Endodermal cell (in vitro differentiated cells): ENCODE results near the gene SORCS2. TPM values are rescaled to one million over a fixed set of nuclear protein-coding genes. Genes with fewer than 3 reads are reported as not detected.

Experiments used
- DNase-seq: peaks from one replicate; pipeline ENCODE4 v3.0.0-alpha.2; 2017
- H3K27ac ChIP-seq: 2 replicates; pipeline ENCODE4 v1.5.1; 2013; ENCODE audit warnings: mild to moderate bottlenecking, low read depth, low read length, moderate library complexity
- H3K27me3 ChIP-seq: 2 replicates; pipeline ENCODE4 v1.6.1; 2013; ENCODE audit warnings: mild to moderate bottlenecking, low read length, moderate library complexity; ENCODE audit not compliant: insufficient read depth, control insufficient read depth, poor library complexity, severe bottlenecking
- H3K36me3 ChIP-seq: 2 replicates; pipeline ENCODE4 v1.7.0; 2013; ENCODE audit warnings: mild to moderate bottlenecking, low read length, moderate library complexity; ENCODE audit not compliant: control insufficient read depth, insufficient read depth
- H3K4me1 ChIP-seq: one replicate; pipeline ENCODE4 v1.7.0; 2013; ENCODE audit warnings: low read length; ENCODE audit not compliant: control insufficient read depth, insufficient read depth
- H3K4me3 ChIP-seq: 2 replicates; pipeline ENCODE4 v1.5.1; 2013; ENCODE audit warnings: mild to moderate bottlenecking, low read length, moderate library complexity
- H3K9ac ChIP-seq: 2 replicates; pipeline ENCODE4 v1.6.1; 2013; ENCODE audit warnings: mild to moderate bottlenecking, low read length, moderate library complexity; ENCODE audit not compliant: poor library complexity, severe bottlenecking; ENCODE audit errors: extremely low read depth
- H3K9me3 ChIP-seq: 2 replicates; pipeline ENCODE4 v1.6.1; 2013; ENCODE audit warnings: mild to moderate bottlenecking, low read length, moderate library complexity; ENCODE audit not compliant: control insufficient read depth
- H3K27ac Mint-ChIP-seq: 2 replicates; pipeline ENCODE4 v1.8.0; 2020; ENCODE audit warnings: mixed read lengths
- H3K27me3 Mint-ChIP-seq: 2 replicates; pipeline ENCODE4 v1.8.0; 2021; ENCODE audit warnings: mild to moderate bottlenecking, mixed read lengths; ENCODE audit not compliant: insufficient read depth
- H3K36me3 Mint-ChIP-seq: 2 replicates; pipeline ENCODE4 v1.8.0; 2020; ENCODE audit warnings: low read depth, mixed read lengths
- H3K4me1 Mint-ChIP-seq: 2 replicates; pipeline ENCODE4 v1.8.0; 2020; ENCODE audit warnings: mixed read lengths
- H3K4me3 Mint-ChIP-seq: 2 replicates; pipeline ENCODE4 v1.8.0; 2020; ENCODE audit warnings: mild to moderate bottlenecking, moderate library complexity, mixed read lengths
- H3K9me3 Mint-ChIP-seq: 2 replicates; pipeline ENCODE4 v1.8.0; 2020; ENCODE audit warnings: mild to moderate bottlenecking, mixed read lengths
- WGBS, 2 experiments: methylation state at CpG; one replicate each; pipeline versions ENCODE4 v1.1.5 to v1.1.7; 2013; ENCODE audit warnings: missing lambda C conversion rate in 2 of 2, mixed read lengths in 1 of 2; ENCODE audit not compliant: insufficient coverage in 1 of 2, insufficient read length in 1 of 2; 5-methylcytosine and 5-hydroxymethylcytosine counted together
- total RNA-seq, 2 donors: library from RNA; stranded (reverse); fragmentation: NEBNext Ultra II Directional in 1 of 2; extraction: Animal tissue kit (Norgen Biotek cat#: 25700) in 1 of 2; gene quantifications; 2 replicates in 1 of 2; 3 replicates in 1 of 2; pipeline ENCODE4 v1.2.1, GENCODE V29; 2021
- TF ChIP-seq, protein P1 (sequence below): fragments of 200-600 bp; sonication (generic); conservative IDR thresholded peaks from 2 replicates; pipeline ENCODE4 v1.5.0; 2021; ENCODE audit warnings: antibody characterized with exemption, mild to moderate bottlenecking

Gene SORCS2
- total RNA-seq, 2 donors from 2014 or later: 1.4 to 1.9 TPM

DNA sequence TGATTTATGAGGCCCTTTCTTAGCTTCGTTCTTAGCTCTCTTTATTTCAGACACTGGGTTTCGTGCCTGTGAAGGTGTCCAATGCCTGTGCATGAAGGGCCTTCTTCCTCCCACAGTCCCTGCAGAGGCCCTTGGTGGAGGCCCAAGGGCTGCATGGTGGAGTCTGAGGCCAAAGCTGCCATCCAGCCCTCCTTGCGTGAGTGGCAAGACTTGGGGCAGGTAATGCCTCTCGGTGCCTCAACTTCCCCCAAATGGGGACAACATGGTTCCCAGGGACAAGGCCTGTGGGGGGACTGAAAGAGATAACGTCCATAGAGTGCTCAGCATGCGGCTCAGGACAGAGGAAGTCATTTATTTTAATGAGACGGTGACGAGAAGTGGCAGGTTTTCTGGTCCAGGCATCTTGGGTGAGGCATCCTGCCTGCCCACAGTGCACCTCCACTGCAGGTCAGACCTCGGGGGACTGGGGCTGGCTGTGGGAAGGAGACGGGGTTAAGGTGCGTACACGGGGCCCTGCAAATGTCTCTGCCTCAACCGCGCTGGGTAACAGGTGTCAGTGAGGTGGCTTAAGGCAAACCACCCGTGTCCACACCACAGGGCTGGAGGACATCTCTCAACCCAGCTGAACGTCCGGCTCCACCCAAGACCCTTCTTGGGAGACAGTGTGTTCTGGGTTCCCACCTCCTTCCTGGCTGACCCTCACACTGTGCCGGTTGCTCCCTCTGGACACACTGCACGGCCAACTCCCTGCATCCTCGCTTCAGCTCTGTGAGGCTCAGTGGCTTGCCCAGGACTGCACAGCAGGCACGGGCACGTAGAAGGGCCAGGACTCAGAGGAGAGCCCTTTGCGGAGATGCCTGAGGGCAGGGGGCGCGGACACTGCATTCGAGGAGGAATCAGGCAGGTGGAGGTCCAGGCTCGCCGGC is 191.9 kb downstream of the SORCS2 start:
- Mint-ChIP-seq H3K27ac (no peak overlapping the region), H3K27me3 (peaks cover 6% of the 10 kb centered on the region)
- peak; percentile 38 for DNase-seq

GRCh38 chr4:7384929-7385890 is 192.9 kb downstream of the SORCS2 start:
- Mint-ChIP-seq H3K27me3 (peaks cover 8% of the 10 kb centered on the region), H3K27ac (no peak overlapping the region), H3K36me3 (no peaks in the 10 kb centered on the region), H3K4me3 (no peak overlapping the region), H3K4me1 (no peaks in the 10 kb centered on the region), H3K9me3 (no peaks in the 10 kb centered on the region)
- no peaks in the 10 kb centered on the region for H3K27me3 ChIP-seq
- TF ChIP-seq, protein P1, sequence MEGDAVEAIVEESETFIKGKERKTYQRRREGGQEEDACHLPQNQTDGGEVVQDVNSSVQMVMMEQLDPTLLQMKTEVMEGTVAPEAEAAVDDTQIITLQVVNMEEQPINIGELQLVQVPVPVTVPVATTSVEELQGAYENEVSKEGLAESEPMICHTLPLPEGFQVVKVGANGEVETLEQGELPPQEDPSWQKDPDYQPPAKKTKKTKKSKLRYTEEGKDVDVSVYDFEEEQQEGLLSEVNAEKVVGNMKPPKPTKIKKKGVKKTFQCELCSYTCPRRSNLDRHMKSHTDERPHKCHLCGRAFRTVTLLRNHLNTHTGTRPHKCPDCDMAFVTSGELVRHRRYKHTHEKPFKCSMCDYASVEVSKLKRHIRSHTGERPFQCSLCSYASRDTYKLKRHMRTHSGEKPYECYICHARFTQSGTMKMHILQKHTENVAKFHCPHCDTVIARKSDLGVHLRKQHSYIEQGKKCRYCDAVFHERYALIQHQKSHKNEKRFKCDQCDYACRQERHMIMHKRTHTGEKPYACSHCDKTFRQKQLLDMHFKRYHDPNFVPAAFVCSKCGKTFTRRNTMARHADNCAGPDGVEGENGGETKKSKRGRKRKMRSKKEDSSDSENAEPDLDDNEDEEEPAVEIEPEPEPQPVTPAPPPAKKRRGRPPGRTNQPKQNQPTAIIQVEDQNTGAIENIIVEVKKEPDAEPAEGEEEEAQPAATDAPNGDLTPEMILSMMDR: no peak
- H3K4me1 ChIP-seq: no peaks in the 10 kb centered on the region
- no peaks in the 10 kb centered on the region for H3K9me3 ChIP-seq
- no peak overlapping the region for H3K4me3 ChIP-seq
- DNase-seq: peak; percentile 31
- no peak overlapping the region for H3K9ac ChIP-seq
- WGBS, 2 experiments: 80 to 82% methylated on average over 4 to 12 of the region's 12 CpGs
- H3K27ac ChIP-seq: no peak overlapping the region
- no peaks in the 10 kb centered on the region for H3K36me3 ChIP-seq

More for the DNA sequence above, 191.9 kb downstream of the SORCS2 start:
- H3K9ac ChIP-seq: no peak overlapping the region
- no peaks in the 10 kb centered on the region for H3K27me3 ChIP-seq
- H3K4me3 ChIP-seq: no peak overlapping the region
- H3K27ac ChIP-seq: no peak overlapping the region
- H3K9me3 ChIP-seq: no peaks in the 10 kb centered on the region
- Mint-ChIP-seq H3K4me1 (no peaks in the 10 kb centered on the region), H3K9me3 (no peaks in the 10 kb centered on the region), H3K36me3 (no peaks in the 10 kb centered on the region), H3K4me3 (no peak overlapping the region)
- 87 to 92% methylated on average over 21 to 28 of the region's 28 CpGs for WGBS, 2 experiments
- TF ChIP-seq, protein P1: no peak
- no peaks in the 10 kb centered on the region for H3K4me1 ChIP-seq
- H3K36me3 ChIP-seq: no peaks in the 10 kb centered on the region

- no peak for DNase-seq
- no peaks in the 10 kb centered on the region for H3K36me3 ChIP-seq
- Mint-ChIP-seq H3K27me3 (peaks cover 8% of the 10 kb centered on the region), H3K36me3 (no peaks in the 10 kb centered on the region), H3K9me3 (no peaks in the 10 kb centered on the region), H3K4me1 (no peaks in the 10 kb centered on the region), H3K4me3 (no peak overlapping the region), H3K27ac (no peak overlapping the region)
- TF ChIP-seq, protein P1: no peak
- H3K4me1 ChIP-seq: no peaks in the 10 kb centered on the region
- WGBS, 2 experiments: 91 to 100% methylated on average over 5 to 6 of the region's 6 CpGs
- H3K9me3 ChIP-seq: no peaks in the 10 kb centered on the region
- H3K9ac ChIP-seq: no peak overlapping the region
- H3K27me3 ChIP-seq: no peaks in the 10 kb centered on the region
- H3K4me3 ChIP-seq: no peak overlapping the region
- no peak overlapping the region for H3K27ac ChIP-seq
Measured at GRCh38 chr4:7387925-7388324, 195.6 kb downstream of the SORCS2 start.
